ENCODE measurements around the gene CNOT2.

CNOT2 gene, protein sequence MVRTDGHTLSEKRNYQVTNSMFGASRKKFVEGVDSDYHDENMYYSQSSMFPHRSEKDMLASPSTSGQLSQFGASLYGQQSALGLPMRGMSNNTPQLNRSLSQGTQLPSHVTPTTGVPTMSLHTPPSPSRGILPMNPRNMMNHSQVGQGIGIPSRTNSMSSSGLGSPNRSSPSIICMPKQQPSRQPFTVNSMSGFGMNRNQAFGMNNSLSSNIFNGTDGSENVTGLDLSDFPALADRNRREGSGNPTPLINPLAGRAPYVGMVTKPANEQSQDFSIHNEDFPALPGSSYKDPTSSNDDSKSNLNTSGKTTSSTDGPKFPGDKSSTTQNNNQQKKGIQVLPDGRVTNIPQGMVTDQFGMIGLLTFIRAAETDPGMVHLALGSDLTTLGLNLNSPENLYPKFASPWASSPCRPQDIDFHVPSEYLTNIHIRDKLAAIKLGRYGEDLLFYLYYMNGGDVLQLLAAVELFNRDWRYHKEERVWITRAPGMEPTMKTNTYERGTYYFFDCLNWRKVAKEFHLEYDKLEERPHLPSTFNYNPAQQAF

DNA sequence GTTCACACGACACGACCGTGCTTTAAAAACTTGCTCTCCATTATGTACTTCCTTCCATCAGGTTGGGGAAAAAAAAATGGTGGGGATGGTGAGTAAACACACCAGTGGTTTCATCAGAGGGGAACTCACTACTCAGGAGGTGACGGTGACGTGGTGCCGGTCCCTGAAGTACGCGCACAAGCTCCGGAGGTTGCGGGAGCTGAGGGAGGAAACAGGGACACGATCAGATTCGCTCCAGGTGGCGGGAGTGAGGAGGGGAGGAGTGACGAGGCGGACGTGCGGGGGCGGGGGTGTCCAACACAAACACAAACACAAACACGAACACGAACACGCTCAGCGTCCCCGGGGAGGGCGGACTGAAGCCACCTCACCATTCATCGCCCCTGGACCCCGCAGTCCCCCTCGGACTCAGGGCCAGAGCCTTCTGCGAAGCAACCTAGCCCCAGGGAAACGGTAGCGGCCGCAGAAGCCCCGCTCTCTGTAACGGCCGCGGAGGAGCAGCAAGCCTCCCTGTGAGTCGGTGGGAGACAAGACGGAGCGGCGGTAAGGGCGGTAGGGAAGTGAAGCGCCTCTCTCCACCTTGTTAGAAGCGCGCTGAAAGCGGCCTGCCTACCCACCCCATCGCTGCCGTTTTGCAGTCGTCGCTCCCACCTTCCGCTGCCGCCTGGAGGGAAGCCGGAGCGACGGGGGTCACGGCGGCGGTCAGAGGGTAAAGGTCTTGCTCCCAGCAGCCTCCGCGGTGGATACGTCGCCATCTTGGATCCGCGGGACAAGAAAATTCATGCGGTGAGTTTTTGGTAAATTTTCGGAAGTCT, at the start of gene CNOT2:
CNOT2 (plus strand) TSS at position 739 of the 815 bp plus-strand sequence. CDS start 34,794 bp downstream, outside the sequence.
- DNase-seq: peak; percentile 84

DNA sequence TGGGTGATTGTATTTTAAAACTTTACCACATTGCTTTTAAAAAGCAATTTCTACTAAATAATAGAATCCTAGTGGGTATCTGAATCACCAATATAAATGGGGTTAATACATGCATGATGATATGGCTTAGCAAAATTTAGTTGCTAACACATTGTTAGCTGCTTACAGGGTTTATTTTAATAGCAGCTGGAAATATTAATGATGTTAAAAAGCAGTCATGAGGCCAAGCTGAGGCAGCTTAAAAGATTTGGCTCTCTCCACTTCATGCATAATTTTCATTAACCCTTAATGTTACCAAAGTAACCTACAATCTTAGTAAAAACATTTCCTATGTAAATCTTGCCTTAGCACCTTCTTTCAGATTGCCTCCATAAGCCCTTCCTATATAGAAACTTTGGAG, 49.2 kb upstream of the CNOT2 start:
- DNase-seq: no peak

DNA sequence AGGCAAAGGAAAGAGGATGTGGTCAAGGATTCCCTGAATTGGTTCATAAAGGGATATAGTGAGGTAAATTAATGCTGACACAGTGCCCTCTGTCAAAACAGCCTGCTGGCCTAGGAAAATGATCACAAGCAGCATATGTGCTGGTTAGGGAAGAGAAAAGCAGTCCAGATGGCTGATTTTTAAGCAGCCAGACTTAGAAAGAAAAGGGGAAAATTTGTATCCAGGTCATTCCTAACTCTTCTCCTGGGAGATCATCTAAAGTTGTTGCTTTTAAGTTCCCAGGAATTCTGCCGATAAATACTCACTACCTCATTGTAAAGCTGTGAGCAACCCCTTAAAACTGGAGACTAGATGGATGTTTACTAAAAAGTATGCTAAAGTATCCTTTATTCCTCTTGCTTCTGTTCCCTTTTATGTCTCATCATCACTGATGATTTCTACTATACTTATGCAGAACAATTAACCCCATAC, 46.4 kb upstream of the CNOT2 start:
- DNase-seq: no peak

DNA sequence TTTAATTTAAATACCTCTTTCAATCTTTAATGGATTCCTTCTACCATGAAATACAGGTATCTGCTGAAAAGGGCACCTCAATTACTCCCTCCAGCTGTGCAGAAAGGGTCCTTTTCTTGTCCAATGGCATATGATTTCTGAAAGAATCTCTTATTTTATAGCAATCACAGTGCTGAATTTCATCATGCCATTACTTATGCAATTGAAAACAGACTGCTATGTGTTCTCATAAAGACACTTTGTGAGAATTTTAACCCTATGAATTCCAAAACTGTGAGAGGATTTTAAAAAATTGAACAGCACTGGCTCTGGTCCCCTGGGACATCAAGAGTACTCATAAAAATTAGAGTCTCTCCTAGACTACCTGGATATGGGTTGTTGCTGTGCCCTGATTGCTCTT, 45.9 kb upstream of the CNOT2 start:
- DNase-seq: no peak

DNA sequence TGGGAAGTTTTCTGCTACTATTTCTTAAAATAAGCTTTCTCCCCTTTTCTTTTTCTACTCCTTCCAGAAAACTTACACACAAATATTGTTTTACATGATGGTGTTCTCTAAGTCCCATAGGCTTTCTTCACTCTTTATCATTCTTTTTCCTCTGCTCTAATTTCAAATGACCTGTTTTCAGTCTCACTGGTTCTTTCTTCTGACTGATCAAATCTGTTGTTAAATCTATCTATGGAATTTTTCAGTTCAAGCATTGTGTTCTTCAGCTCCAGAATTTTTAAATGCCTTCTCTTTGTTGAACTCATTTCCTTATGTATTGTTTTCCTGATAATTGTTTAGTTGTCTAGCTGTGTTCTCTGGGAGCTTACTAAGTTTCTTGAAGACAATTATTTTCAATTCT, 29.5 kb upstream of the CNOT2 start:
- DNase-seq: no peak

DNA sequence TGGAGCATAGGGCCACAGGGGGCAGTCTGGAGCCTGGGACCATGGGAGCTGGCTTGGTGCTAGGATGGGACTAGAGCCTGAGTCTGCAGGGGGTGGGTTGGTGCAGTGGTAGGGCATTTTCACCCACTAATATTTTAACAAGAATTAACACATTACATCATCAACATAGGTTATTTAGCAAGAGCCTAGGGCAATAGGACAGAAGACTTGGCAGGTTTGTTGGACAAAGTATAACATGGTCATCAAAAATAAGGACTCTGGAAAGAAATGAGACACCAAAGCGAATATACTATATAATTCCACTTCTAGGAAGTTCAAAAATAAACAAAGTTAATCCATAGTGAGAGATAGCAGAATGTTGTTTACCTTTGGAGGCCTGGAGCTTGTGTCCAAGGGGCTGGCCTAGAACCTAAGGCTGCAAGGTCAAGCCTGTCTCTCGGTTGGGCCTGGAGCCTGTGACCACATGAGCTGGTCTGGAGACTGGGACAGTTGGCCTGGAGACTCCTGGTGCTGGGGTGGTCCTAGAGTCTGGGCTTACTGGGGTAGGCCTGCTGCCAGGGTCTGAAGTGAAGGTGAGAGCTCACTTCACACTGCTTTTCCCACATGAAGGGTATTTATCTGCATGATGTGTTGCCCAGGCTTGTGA, 28.1 kb upstream of the CNOT2 start:
- no peak for DNase-seq

DNA sequence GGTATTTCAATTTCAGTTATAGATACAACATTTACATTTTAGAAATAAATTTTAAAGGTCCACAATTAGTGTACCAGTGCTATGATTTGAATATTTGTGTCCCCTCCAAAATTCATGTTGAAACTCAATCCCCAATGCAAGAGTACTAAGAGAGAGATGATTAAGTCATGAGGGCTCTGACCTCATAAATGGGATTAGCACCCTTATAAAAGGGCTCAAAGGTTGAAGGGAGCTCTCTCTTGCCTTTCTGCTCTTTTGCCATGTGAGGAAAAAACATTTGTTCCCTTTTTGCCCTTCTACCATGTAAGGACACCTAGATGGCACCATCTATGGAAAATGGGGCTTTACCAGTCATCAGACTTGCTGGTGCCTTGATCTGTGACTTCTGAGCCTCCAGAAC, 25.8 kb upstream of the CNOT2 start:
- DNase-seq: no peak

DNA sequence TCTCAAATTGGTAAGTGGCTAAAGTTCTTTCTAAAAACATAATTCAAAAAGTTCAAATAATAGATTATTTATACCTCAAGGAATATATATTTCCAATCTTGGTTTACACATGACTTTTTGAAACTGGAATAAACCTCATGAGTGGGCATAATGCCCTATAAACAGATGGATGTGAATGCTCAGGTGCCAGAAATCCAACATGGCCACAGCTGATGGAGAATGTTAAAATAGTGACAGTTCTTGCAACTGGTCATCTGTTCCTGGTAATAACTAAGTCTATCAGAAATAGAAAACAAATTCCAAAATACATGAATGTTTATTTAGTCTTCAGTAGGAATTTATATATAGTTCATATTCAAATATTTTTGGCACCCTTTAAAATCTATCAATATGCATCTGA, 21.6 kb upstream of the CNOT2 start:
- DNase-seq: no peak

DNA sequence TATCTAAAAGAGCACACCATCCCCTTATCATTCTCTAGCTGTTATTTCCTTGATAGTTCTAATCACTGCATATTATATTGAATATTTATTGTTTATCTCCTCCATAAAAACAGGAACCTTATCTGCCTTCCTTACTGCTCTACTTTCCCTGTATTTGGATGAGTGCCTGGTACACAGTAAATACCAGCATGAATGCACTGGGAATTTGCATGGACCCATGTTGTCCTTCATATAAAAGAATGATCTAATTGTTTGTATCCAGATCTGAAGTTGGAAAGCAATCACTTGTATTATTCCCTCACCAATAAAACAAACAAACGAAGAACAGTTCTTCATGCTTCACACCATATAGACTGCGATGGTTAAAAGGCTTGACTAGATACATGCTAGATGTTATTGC, 15.3 kb upstream of the CNOT2 start:
- no peak for DNase-seq

DNA sequence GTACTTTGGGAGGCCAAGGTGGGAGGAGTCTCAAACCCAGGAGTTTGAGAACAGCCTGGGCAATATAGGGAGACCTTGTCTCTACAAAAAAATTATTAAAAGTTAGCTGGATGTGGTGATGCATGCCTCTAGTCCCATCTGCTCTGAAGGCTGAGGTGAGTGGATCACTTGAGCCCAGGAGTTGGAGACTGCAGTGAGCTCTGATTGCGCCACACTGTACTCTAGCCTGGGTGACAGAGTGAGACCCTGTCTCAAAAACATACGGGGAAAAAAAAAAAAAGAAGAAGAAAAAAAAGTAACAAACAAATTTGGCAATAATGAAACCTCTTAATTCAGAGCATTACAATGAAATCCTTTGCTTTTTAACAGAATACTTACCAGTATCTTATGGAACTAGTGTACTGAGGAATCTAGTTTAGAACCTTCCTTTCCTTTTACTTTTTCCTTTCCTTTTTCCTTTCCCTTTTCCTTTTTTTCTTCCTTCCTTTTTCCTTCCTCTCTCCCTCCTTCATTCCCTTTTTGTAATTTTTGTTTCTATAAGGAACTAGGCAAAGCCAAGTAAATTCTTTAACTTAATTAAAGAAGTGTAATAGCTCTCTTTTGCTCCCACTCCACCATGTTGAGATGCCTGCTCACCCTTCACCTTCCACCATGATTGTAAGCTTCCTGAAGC, 12.2 kb upstream of the CNOT2 start:
- no peak for DNase-seq

DNA sequence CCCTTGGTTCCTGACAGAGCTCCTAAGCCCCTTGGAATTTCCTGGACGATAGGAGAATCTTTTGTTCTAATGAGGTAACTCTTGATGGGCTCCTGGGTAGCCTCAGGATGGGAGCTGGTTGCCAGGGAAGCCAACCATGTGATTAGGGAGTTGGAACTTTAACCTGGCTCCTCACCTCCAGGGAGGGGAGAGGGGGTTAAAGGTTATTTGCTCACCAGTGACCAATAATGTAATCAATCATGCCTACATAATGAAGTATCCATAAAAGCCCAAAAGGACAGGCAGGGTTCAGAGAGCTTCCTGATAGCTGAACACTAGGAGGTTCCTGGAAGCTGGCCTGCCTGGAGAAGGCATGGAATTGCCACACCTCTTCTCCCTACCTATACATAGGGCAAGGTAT, 6.2 kb upstream of the CNOT2 start:
- DNase-seq: no peak

DNA sequence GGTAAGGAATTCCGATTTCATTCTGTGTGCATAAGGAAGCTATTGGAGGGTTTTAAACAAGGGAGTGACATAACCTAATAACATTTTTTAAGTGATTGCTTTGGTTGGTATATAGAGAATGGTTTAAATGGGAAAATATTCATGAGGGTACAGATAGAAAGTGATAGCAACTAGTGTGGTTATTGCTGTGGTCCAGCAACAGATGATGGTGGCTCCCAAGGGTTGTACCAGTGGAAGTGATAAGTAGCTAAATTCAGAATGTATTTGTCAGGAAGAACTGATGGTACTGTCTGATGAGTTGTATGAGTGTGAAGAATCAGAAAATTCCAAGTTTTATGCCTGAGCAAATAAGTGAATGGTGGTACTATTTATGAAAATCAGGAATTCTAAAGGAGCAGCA, 2.6 kb upstream of the CNOT2 start:
- no peak for DNase-seq

DNA sequence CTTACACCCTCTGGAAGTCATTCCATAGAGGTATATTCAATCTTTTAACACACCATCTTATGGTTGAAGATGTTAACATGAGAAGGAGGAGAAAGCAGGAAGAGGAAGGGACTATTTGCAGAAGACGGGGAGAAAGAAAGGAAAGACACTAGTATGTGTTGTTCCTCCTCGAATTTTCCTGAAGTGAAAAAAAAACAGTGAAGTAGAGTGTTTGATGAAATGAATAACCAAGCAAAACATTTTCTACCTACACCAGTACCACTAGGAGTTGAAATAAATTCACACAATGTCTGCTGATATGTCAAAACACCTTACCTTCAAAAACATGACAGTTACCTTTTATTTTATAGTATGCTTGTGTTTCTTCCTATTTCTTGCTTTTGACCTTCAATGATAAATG, 1.4 kb upstream of the CNOT2 start:
- DNase-seq: no peak

DNA sequence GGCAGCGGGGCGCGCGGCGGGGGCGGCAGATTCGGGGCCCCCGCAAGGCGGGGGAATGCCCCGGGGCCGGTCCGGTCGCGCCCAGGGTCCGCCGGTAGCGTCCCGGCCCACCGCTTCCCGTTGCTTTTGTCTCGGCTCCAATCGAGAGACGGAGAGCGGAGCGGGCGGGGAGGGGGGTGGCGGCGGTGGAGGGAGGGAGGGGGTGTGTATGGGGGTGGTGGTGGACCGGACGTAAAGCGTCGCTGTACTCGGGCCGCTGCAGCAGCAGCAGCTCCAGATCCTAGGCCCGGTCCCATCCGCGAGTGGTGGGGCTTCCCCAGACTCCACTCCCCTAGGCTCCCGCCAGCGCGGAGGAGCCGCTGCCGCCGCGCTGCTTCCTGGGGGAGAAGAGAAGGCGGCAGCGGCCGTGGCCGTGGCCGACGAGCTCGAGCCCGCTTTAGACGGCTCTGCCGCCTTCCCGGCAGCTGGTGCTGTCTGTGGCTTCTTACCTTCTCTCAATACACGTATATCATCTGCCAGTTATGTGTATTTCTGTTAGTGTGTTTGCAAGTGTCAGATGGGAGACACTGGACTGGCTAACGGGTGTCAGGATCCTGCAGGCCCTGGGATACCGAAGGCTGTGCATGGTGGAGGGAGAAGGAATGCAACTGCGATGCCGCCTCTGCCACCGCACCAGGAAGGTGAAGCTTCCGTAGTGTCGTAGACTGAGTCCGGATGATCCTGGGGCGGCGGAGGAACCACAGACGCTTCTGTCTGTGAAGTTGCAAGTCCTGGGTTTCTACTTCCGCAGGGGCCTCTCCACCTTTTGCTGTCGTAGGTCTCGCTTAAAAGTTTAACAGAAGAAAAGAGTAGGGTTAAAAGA, 508 bp downstream of the CNOT2 start:
- peak; percentile 62 for DNase-seq

DNA sequence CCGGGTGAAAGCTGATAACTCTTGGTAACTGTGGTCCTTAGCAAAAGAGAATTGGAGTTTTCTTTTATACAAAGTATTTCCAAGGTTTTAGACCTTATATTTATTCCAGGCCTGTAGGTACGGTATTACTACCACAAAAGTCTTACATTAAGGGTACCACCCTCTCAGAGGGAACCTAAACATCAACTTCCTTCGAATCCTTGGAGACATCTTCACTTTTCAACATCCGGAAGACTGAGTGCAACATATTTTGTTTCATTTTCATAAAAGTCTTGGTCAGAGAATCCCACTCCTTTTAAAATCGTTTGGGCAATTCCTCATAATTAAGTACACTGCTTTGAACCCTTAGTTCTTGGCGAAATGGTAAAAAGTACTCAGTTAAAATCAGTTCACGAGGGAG, 1.2 kb downstream of the CNOT2 start:
- DNase-seq: no peak

DNA sequence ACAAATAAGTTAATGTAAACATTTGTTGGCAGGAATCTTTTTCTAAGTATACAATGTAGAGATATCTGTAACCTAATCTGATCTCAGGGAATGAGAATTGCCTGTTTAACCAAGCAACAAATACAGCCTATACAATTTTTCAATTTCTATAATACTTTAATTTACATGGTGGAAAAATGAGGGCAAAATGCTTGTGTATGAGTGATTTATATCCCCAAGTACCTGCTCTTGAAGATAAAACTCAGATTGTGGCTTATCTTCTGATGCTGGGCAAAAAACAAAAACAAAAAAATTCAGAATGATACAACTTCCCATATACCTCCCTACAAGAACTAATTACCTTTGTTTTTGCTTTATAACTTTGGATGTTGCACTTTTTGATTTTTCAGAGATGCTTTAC, 2.2 kb downstream of the CNOT2 start:
- no peak for DNase-seq

DNA sequence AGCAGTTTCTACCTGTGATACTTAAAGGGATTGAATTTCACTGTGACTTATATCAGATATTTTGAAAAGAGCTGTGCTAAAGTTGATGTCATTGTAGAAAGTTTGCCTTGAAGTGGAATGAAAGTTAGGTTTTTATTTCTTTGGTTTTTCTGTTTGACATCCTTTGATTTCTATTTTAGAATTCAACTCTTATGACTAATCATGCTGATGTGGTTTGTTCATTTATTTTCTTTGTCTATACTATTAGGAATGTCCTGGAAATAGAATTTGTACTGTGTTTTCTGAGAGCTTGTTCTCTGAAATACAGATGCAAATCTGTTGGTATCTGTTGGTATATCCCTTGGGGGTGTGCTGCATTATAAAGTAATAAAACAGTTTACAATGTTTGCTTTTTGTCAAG, 3.3 kb downstream of the CNOT2 start:
- no peak for DNase-seq

DNA sequence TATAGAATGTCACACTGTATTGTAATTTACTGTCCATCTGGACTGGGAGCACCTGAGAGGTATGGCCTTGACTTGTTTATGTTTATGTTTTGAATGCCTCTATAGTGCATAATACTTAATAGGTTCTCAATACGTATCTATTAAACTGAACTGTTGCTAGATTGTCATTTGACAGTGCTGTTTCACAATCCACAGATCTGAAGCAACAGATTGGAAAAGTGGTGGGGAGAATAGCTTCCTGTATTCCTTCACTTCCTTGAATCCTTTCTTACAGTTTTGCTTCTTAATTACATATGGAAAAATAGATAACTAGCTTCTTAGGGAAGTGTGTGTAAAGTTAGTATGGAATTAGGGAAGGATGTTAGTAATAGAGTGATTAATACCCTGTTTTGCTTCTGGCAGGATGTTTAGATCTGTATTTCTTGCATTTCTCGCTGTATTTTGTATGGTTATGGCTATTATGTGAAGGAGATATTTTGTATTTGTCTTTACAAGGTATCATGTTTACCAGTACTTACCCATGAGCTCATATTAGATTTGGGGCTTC, 4.5 kb downstream of the CNOT2 start:
- DNase-seq: no peak

DNA sequence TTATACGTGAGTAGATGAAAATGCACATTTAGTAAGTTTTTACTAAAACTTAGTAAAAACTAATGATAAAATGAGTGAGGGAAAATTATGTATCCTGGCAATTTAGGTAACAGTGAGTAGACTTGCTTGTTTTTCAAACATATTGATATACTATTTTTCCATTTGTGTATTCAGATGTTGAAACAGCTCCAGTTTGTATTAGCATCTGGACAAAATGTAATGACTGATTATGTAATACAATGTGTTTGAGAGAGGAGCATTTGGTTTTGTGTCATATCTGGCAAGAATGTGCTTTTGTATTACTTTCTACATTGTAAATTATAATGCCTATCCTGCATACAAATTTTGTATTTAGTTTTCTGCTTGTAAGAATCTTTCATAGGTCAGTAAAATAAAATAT, 5.6 kb downstream of the CNOT2 start:
- DNase-seq: no peak

DNA sequence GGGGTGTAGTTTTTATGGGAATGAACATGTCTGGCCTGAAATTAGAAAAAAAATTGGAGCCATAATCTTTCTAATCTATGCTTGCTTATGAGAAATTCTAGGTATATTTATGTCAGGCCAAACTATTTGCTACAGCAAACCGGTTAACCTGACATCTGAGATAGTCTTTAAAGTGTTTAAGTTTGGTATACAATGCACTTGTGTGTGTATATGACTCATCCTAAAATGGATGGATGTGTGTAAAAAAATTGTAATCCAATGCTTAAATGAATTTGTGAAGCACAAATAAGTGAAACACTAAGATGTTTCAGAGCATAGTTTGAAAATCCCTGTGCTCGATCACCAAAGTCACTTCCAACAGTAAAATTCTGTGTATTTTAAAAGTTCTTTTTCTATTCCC, 6.7 kb downstream of the CNOT2 start:
- no peak for DNase-seq

DNA sequence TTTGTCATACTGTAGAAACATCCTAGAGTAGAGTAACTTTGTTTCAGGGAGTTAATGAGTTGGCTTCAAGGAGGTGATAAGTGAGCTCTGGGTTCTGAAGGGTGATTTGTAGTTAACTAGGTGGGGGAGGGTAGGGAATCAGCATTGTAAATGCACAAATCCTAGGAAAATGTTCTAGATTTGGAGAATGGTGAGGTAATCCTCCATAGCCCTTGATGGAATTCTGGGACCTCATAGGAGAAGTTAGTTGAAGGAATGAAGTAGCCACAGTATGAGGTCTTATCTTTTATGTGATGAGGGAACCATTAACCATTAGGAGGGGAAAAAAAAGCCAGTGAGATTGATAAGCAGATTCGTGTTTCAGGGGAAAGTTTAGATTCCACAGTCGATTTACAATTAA, 8.0 kb downstream of the CNOT2 start:
- no peak for DNase-seq

DNA sequence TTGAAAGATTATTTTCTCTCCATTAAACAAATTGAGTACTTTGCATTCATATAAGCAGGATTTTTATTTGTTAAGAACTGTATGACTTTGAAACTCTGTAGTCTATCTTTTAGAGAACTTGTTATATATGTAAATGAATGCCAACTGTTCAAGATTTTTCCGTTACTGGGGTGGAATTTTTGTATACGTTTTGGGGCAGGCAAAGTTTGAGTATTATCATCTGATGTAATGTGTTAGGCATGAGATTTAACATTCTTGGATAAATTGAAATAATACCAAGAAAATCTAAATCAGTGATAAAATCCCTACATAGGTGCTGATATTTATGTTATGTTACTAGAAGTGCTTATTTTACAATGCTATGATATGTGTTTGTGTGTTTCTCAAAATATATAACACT, 8.4 kb downstream of the CNOT2 start:
- DNase-seq: no peak
